Measurements from ENCODE around the gene PANX3. TPM values are rescaled to one million over a fixed set of nuclear protein-coding genes. Genes with fewer than 3 reads are reported as not detected.
A peak's percentile ranks its signal among the peaks of the same experiment; 100 is the strongest.
"Not testable (repeated sequence)": the region's sequence is repeated elsewhere in the genome, so short reads cannot be mapped to it uniquely, and the experiment has no call there.

The PANX3 gene, protein sequence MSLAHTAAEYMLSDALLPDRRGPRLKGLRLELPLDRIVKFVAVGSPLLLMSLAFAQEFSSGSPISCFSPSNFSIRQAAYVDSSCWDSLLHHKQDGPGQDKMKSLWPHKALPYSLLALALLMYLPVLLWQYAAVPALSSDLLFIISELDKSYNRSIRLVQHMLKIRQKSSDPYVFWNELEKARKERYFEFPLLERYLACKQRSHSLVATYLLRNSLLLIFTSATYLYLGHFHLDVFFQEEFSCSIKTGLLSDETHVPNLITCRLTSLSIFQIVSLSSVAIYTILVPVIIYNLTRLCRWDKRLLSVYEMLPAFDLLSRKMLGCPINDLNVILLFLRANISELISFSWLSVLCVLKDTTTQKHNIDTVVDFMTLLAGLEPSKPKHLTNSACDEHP
- total RNA-seq, result not detected

DNA sequence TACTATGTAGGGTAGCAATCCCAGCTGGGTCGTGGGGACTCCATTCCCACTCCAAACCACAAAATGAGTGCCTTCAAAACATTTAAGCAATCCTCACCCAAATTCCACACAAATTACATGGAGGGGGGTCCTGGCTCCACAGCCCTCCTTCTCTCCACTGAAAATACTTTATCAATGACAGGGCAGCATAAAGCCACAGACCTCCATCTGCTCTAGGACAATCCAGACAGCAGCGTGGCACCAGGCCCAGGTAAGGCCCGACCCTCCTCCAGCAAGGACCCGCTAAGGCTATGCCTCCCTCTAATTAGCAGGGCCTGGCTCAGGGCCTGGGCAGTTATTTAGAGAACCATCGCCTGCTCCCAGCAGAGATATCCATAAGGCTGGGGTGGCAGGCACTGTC is at the start of gene PANX3:
TSS of gene PANX3 (plus strand) at position 365 of the 400 bp plus-strand sequence. CDS start 129 bp downstream, outside the sequence.
- DNase-seq, result no peak

DNA sequence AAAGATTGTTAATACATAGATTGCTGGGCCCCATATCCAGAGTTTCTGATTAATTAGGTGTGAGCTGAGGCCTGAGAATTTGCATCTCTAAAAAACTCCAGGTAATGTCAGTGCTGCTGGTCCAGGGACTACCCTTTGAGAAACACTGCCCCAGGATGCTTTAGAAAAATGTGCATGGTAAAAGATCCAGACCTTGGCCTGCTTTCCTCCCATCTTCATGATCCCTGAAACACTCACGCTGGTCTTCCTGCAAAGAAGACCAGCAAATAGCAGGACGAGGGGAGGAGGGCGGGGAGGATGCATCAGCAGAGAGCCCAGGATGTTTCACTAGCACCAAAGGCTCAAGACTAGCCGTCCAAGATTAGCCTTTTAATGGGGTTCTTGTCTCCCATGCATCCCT is 41.5 kb upstream of the PANX3 start, which contains the start of gene OR8A1:
TSS of gene OR8A1 (plus strand) at position 301 of the 400 bp plus-strand sequence. CDS start 123 bp downstream, outside the sequence.
- DNase-seq, result no peak

DNA sequence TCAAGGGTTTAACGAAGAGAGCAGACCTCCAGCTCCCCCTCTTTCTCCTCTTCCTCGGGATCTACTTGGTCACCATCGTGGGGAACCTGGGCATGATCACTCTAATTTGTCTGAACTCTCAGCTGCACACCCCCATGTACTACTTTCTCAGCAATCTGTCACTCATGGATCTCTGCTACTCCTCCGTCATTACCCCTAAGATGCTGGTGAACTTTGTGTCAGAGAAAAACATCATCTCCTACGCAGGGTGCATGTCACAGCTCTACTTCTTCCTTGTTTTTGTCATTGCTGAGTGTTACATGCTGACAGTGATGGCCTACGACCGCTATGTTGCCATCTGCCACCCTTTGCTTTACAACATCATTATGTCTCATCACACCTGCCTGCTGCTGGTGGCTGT is 41.1 kb upstream of the PANX3 start:
- no peak for DNase-seq

DNA sequence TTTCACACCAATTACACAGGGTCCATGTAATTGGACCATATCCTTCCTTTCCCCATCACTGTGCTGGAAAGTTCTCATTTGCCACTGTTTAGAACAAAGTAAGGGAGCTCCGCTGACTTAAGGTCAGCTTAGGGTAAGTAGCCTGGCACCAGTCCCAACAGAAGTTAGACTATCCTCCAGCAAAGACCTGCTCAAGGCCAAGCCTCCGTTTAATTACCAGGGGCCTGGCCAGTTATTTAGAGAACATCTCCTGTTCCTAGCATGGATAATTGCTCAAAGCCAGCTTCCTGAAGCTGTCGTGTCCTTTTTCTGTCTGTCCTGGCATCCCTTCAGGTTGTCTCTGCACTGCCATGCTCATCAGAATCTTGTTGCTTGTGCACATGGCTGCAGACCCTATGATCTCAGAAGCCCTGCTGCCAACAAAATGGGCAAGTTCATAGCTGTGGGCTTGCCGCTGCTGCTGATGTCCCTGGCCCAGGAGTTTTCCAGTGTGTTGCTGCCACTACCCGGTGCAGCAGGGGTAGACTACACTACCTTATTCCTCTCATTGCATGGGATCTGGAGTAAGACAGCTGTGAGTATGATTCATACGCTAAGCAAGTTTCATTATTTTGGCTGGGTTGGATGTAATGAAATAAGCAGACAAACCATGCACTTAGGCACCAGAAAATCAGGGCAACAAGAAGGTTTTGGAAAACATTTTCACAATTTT is 33.4 kb upstream of the PANX3 start:
- DNase-seq, result peak; percentile 37

DNA sequence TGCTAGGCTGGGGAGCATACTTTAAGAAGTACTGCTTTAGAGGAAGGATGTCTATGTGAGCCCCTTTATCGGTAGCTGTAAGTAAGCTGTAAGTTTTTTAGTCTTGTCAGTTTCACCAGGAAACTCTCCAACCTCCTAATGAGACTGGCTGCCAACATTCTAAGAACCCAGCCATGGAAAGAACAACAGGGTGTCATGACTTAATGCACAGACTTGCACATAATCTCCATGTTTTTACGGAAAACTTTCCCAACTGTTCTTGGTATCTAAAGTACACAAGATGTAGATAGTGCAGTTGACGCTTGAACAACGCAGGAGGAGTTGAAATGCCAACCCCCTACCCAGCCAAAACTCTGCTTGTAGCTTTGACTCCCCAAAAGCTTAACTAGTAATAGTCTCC is 32.5 kb upstream of the PANX3 start:
- no peak for DNase-seq

DNA sequence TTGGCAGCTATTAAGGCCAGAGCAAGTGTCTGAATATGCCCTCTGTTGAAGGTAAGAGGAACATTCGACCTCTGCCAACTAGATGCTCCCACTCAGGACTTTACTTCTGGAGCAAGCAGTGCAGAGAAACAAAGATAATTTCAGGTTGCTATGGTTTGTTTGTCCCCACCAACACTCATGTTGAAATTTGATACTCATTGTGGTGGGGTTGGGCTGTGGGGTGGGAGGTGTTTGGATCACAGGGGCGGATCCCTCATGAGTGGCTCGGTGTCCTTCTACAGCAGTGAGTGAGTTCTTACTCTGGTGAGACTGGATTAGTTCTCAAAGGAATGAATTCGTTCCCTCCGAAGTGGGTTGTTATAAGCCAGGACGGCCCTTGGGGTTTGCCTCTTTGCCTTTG is 29.4 kb upstream of the PANX3 start:
- no peak for DNase-seq

DNA sequence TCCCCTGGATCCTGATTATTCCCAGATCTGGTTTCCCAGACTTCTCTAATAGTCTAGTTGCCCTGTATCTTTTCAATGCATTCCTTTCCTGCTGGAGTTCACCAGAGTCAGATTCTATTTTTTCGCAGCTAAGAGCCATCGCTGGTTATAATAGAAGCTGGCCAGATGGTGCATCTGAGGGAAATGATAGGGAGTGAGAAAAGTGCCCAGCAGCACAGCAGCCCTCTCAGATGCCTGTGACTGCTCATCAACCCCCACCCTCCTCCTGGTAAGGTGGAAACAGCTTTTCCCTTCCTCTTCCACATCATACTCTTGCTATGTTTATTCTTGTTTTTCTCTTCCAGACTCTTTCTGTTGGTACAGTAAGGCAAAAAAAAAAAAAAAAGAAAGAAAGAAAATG is 28.7 kb upstream of the PANX3 start:
- DNase-seq, result peak; percentile 34

DNA sequence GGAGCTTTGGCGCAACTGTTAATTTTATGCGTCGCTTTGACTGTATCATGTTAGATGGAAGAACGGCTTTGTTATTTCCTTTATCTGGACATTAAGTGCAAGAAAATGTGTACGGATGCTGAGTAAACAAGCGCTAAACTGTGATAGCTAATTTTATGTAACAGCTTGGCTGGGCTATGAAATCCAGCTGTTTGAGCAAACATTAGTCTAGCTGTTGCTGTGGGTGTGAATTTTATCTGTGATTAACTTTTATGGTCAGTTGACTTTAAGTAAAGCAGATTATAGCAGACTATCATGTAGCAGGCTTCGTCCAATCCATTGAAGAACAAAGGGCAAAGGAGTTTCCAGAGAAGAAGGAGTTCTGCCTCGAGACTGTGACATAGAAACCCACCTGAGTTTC is 27.4 kb upstream of the PANX3 start:
- no peak for DNase-seq

DNA sequence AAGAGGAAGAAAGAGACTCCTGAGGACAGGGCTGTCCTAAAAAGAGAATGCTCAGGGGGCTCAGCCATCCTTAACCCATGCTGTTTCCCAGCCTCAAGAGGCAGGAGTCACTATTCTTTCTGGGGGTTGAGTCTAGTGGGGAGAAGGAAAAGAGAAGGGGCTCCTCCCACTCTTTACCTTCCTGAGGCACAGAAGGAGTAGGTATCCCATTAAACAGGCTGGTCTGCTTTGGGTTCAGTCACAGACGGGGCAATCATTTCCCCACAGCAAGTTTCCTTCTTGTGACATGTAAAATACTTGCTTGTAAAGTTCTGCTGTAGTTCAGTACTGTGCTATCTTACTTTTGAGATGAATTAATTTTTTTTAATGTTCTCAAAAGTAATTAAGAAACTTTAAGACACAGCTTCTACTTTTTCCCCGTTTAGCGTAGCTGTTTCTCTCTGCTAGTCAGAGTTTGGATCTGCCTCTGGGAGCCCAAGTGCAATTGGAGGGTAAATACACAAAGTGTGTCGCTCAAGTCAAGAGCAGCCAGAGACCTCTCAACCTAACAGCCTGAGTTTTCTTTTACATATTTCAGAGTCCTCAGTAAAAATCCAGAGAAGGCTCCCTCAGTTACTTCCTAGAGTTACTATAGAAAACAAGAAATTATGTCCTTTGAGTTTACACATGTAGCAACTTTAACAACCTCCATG is 26.4 kb upstream of the PANX3 start:
- DNase-seq, result no peak

DNA sequence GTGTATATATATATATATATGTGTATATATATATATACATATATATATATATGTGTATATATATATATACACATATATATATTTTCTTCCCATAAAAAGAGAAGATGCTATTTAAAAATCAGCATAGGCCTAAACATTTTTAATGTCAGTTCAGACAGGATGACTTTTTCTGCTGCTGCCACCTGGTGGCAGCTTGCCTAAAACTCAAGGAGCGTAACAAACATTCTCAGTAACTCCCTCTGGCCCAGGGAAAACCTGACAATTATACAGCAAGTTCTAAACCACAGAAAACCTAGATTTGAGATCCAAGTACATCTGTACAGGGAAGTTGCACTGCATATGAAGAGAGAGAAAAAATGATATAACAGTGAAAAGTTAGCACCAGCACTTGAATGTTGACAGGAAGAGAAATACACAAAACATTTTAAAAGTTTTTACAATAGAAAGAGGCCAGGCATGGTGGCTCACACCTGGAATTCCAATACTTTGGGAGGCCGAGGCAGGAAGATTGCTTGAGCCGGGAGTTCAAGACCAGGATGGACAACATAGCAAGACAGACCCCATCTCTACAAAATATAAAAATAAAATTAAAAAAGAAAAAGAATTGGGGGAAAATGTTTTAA is 24.9 kb upstream of the PANX3 start:
- no peak for DNase-seq

DNA sequence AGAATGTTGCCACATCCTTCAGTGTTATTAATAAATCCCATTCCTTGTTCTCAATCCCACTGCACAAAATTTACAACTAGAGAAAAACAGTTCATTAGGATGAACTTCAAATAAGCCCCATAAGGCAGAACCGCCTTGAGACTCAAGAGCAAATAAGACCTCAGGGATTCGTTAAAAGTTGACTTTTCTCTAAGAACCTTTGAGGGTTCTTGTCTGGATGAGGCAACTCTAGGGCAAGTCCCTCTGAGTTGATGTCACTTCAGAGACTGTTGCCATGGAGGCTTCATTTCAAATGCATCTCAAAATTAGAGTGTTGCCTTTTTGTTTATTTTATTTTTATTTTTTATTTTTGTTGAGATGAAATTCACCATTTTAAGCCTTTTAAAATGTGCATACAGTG is 19.8 kb upstream of the PANX3 start:
- DNase-seq, result no peak

DNA sequence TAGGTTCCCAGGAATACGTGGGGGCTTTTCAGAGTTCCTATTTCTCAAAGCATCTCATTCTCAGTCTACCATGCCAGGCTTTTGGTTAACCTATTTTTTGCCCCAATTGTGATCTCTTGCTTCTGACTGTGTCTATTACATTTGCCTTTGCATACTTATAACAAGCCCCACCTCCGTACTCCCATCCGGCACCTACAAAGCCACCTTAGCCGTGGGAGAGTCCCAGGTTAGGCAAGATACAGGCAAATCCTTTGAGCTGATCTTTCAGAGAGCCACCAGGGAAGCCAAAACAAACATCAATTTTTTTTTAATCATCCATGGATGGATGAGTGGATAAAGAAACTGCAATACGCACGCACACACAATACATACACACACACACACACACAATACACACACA is 18.6 kb upstream of the PANX3 start:
- DNase-seq, result no peak

DNA sequence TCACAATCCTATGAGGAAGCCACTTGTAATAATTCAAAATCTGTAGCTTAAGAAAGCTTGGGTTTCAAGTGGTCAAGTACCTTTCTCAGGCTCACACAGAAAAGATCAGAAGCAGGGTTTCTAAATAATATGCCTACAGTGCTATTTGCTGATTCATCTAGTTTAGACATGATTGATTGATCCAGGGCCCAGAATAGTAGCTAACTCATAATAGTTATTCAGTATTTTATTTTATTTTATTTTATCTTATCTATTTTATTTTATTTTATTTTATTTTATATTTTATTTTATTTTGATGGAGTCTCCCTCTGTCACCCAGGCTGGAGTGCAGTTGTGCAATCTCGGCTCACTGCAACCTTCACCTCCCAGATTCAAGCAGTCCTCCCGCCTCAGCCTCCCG is 15.9 kb upstream of the PANX3 start:
- DNase-seq, result no peak

DNA sequence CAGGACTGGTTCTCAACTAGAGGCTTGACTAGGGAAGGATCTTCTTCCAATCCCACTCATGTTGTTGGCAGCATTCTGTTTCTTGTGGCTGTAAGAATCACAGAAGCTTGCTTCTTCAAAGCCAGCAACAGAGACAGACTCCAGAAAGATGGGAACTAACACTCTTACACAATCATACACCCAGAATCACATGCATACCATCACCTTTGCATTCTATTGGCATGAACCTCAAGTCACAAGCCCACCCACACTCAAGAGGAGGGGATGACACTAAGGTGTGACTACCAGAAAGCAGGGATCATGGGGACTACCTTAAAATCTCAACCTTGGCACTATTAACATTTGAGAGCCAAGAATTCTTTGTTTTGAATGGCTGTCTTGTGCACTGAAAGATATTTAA is 13.6 kb upstream of the PANX3 start:
- no peak for DNase-seq

DNA sequence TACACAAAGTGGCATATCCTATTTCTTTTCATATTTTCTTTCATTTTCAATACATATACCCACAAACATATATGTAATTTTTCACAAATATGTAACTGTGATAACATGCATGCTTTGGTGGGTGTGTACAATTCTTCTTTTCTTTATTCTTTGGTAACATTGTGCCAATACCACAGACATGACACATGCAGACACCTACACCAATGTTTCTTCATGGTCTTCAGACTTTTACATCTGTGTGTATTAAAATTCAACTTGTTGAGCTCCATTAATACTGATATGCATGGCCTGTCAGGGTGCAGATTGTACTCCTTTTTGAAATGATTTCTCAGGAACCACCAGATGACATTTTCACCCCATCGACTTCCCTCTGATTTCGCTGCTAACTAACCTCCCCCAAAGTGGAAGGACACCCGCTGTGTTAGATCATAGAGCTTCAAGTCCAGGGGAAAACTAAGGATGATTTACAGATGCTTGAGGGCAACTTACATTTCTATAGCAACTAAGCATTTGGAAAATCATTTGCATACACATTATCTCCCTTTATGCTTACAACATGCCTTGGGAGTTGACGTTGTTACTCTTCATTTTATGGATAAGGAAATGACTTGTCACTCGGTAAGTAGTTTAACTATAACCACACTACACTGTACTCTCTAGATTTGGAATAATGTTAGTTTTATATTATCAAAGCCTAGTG is 10.5 kb upstream of the PANX3 start:
- no peak for DNase-seq

DNA sequence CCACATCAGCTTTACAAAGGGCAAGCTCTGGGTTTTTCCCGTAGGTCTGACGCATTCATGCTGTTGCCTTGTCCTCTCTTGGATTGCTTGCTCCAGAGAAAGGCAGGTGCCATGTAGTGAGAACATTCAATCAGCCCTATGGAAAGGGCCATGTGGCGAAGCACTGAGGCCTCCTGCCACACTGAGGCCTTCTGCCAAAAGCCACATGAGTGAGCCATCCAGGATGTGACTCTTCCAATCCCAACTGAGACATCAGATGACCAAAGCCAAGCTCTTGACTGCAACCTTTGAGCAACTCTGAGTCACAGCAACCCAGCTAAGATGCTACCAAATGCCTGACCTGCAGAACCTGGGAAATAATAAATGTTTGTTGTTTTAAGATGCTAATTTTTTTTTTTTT is 9.0 kb upstream of the PANX3 start:
- DNase-seq, result no peak

DNA sequence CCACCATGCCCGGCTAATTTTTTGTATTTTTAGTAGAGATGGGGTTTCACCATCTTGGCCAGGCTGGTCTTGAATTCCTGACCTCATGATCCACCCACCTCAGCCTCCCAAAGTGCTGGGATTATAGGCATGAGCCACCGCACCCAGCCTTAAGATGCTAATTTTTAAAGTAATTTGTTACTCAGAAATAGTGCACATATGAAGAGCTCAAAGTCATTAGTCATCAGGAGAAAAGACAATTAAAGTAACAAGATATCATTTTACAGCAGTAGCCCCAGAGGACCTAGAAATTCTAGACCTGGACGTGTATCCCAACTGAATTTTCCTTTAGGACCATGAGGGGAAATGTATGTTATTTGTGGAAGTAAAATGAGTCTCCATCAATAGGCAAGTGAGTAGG is 8.5 kb upstream of the PANX3 start:
- DNase-seq, result not testable (repeated sequence)

DNA sequence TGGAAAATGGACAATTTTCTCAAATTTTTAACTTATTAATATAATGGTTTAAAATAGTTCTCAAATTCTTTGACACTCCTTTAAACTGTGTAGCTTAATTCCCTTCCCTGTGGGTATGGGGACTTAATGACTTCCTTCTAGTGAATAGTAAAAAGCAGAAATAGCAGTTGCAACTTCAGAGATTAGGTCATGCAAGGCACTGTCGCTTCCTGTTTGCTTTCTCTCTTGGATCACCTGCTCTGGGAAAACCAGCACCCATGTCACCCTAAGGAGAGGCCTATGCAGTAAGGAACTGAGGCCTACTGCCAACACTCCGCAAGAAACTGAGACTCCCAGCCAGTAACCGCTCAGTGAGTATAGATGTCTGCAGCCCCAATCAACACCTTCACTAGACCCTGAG is 5.5 kb upstream of the PANX3 start:
- no peak for DNase-seq

DNA sequence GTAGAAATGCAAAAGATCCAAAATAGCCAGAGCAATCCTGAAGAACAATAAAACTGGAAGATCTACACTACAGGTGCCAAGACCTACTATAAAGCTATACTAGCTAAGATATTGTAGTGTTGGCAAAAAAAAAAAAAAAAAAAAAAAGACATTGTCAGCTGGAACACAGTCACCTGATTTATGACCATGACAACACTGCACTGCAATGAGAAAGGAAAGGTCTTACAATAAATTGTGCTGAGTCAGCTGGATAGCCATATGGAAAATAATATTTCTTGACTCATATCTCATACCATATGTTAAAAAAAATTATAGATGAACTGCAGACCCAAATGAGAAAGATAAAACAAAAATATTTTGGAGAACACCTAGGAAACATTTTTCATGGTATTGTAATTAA is 3.1 kb upstream of the PANX3 start:
- DNase-seq, result no peak

DNA sequence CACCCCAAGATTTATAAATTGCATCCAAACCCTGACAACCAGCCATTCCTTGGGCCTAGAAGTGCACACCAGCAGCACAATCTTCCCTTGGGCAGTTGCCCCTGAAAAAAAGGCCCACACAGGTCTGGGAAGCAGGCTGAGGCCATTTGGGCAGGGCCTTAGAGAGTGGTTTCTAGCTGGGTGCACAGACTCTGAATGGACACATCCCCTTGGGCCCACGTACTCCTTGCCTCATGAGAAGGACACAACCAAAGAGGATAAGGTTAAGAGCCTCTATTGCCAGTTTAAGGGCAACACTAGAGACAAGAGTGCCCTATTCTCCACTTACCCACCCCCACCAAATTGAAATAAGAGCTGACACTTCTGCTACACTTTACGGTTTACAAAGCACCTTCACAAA is 933 bp upstream of the PANX3 start:
- DNase-seq, result no peak

DNA sequence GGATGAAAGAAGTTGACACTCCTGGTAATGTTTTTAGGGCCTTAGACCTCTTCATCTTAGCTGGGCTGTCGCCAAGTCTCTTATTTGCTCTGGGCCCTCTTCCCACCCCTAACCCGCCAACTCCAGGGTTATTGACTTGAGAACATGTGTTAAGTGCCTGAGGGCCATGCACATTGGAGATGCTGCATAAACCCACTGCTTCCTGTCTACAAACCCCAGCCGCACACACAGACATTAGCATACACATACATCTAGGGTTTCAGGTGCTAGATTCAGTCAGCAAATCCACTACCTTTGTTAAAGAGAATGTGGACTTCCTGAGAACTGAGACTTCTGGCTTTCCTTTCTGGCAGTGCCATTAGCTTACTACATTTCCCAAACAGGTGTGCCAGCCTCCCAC is 817 bp downstream of the PANX3 start:
- no peak for DNase-seq

DNA sequence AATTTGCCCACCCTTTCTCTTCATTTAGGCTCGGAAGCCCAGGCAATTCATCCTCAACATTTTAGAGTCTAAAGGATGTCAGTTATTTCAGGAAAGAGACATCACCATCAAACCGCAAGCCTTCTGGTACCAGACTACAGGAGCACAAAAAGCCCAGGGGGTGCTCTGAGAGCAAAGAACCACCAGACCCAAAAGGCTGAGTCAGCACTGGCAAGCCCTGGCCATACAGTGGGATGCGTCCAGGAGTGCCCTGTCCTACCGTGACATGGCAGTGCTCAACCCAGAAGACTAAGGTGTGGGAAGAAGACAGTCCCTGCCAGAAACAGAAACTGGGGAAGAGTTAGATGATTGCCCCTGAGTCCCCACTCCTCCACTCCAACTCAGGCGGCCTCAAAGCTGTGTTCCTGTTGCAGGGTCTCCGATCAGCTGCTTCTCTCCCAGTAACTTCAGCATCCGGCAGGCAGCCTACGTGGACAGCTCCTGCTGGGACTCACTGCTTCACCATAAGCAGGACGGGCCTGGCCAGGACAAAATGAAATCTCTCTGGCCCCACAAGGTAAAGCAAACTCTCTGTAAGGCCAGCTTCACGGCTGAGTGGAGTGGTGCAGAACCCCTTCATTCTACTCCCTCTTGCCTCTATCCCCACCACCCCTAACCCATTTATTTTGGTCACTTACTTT is 1.5 kb downstream of the PANX3 start:
- DNase-seq, result no peak

All from occipital lobe (tissue), 2 donors.